ENCODE data around the gene FAM107B.
A peak's percentile ranks its signal among the peaks of the same experiment; 100 is the strongest.
"Not testable (repeated sequence)": the region's sequence is repeated elsewhere in the genome, so short reads cannot be mapped to it uniquely, and the experiment has no call there.

Gene FAM107B

GRCh38 chr10:14659137-14659536 is 115.6 kb downstream of the FAM107B start:
- DNase-seq, result not testable (repeated sequence)

- DNase-seq, result no peak
Measured at GRCh38 chr10:14658331-14659127, 116.2 kb downstream of the FAM107B start.

GRCh38 chr10:14656052-14656730 is 118.5 kb downstream of the FAM107B start:
- DNase-seq, result no peak

GRCh38 chr10:14654821-14655382 is 119.8 kb downstream of the FAM107B start:
- no peak for DNase-seq

- no peak for DNase-seq
Measured at GRCh38 chr10:14653271-14654161, 121.2 kb downstream of the FAM107B start.

- no peak for DNase-seq
Measured at GRCh38 chr10:14652816-14653215, 121.9 kb downstream of the FAM107B start.

- no peak for DNase-seq
Measured at GRCh38 chr10:14652067-14652466, 122.6 kb downstream of the FAM107B start.

GRCh38 chr10:14649739-14650138 is 125.0 kb downstream of the FAM107B start:
- DNase-seq, result no peak

- no peak for DNase-seq
Measured at GRCh38 chr10:14648946-14649345, 125.8 kb downstream of the FAM107B start.

GRCh38 chr10:14648005-14648765 is 126.5 kb downstream of the FAM107B start:
- DNase-seq, result peak; percentile 54

GRCh38 chr10:14645239-14645960 is 129.3 kb downstream of the FAM107B start:
- no peak for DNase-seq

GRCh38 chr10:14639637-14640036 is 135.1 kb downstream of the FAM107B start:
- no peak for DNase-seq

- no peak for DNase-seq
Measured at GRCh38 chr10:14635043-14635710, 139.5 kb downstream of the FAM107B start.

- not testable (repeated sequence) for DNase-seq
Measured at GRCh38 chr10:14634572-14634971, 140.1 kb downstream of the FAM107B start.

- no peak for DNase-seq
Measured at GRCh38 chr10:14625765-14626525, 148.8 kb downstream of the FAM107B start.

- DNase-seq, result no peak
Measured at GRCh38 chr10:14625192-14625631, 149.5 kb downstream of the FAM107B start.

GRCh38 chr10:14624600-14624999 is 150.1 kb downstream of the FAM107B start:
- DNase-seq, result no peak

- no peak for DNase-seq
Measured at GRCh38 chr10:14623931-14624330, 150.8 kb downstream of the FAM107B start.

GRCh38 chr10:14621037-14621436 is 153.7 kb downstream of the FAM107B start:
- DNase-seq, result no peak

GRCh38 chr10:14618674-14619073 is 156.0 kb downstream of the FAM107B start:
- no peak for DNase-seq

All from activated effector memory CD4-positive, alpha-beta T cell treated with Interleukin-2 at 50 U/mL for 16 hours (primary cell).